Femur (tissue), 1 donor: ENCODE measurements around the gene PODXL.

Experiments
- DNase-seq: peaks from one replicate; pipeline ENCODE4 v3.0.0-alpha.2; 2017

PODXL gene

DNA sequence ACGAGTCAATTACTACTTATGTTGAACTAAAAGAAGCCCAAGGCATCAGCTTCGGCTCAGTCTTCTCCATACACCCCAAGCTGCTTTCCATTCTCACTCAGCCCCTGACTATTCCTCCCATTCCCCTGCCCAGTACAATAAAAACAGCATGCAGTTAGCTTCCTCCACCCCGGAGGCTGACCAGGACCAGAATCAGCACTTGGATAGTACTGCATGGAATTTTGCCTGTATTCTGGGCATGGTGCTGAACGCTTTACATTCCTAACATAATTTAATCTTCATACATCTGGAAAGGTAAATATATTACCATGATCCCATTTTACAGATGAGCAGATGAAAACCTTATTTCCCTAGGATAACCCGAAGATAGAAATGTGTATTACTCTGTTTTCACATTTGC is 7.5 kb upstream of the PODXL start:
- DNase-seq, result no peak

DNA sequence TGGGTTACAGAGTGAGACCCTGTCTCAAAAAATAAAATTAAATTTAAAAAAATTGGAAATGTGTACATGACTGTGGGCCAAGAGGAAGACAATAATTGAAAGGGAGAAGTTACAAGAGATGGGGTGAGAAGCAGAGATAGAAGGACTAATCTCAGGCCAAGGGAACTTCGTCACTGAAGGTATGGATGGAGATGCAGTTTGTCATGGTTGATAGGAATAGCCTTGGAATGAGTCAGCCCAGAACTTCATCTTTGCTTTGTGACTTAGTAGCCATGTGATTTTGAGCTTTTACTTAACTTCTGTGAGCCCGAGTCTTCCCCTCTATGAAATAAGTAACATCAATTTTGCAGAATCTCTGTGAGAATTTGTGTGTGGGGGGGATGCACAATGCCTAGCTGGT is 6.5 kb upstream of the PODXL start:
- no peak for DNase-seq

DNA sequence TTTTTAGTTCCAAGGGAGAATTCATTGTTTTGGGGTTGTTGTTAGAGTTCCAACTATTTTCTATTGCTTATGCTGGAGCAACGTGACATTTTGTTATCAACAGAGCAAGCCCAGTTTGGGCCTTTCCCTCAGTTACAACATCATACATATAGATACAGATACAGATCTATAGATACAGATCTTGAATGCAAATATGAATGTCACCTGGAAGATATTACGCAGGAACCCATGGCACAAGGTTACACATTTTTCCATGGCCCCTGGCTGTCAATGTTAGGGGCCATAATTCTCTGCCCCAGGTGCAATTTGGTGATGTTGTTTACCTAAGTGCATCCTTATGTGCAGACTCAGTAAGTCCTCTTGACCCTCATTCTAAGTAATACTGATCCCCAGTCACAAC is 3.6 kb upstream of the PODXL start:
- DNase-seq, result no peak

DNA sequence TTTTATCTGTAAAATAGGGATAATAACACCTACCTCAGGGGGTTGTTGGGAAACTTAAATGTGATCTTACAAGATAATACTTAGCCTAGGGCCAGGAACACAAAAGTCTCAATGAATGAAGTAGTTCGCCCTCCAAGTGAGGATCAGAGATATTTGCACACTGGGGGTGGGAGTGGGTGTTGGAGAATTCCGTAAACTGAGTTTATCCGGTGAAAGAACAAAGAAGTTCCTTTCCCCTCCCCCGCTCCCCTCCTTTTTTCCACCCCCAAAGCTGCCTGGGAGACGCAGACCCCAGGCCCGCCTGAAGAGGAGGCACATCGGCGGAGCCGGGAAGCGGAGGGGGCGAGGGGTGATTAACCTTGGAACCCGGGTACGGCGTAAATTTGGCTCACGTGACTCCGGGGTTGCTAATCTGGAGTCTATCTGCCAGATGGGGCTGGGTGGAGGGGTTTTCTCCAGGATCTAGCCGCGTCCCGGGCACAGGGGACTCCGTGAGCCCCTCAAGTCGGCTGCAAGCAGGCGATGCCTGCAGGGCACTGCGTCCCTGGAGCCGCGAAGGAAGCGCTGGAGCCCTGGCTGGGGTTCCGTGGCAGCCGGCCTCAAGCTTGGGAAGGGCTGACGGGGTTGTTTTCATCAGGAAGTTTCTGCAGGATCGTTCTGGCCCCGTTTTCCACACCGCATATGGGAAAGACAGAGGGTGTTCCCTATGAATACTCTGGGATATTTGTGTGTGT is 1.4 kb upstream of the PODXL start:
- peak; percentile 59 for DNase-seq

DNA sequence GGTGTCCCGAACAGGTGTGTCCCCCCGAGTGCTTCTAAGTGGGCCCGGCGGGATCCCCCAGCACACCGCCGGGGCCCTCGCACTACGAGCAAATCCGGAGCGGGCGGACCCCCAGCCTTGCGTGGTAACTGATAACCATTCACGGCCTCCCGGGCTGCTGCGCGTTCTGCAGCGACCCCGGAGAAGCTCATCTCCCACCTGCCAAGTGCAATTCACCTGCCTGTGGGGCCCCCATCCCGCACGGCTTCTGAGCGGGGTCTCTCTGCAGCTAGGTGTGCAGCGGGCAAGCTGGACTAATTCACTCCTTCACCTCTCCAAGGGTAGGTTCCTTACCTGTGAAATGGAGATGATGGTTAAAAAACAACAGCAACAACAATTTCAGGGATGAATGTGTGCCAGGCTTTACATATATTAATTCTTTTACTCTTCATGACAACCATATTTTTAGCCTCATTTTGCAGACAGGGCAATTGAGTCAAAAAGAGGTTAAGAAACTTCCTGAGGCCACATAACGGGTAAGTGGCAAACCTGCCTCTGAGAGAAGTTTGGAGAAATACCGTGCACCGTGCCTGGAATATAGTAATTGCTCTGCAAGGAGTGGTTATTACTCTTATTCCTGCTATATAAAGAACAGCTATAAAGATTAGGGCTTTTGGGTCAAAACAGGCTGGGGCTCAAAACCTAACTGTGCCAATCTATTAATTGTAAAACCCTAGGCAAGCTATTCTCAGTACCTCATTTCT is 652 bp upstream of the PODXL start:
- DNase-seq, result no peak

DNA sequence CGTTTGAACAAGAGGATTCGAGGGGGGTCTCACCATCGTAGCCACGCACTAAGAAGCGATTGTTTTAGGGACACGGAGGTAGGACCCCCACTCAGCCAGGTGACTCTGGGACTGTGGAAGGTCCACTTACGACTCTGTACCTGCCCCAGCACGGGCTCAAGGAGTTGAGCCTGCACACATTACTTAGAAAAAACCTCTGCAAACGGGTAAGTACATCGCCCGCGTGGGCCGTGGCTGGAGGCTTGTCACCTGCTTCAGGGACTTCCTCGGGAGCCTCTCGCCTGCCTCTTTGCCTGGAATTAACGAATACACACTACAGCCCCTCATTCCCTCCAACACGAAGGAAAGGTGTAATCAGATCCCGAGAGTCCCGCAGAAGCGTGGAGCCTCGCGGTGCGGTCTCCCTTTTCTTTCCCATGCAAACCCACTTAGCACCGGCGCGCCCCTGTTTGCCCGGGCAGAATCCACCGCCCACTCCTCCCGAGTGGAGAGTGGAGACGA is 826 bp downstream of the PODXL start:
- no peak for DNase-seq

DNA sequence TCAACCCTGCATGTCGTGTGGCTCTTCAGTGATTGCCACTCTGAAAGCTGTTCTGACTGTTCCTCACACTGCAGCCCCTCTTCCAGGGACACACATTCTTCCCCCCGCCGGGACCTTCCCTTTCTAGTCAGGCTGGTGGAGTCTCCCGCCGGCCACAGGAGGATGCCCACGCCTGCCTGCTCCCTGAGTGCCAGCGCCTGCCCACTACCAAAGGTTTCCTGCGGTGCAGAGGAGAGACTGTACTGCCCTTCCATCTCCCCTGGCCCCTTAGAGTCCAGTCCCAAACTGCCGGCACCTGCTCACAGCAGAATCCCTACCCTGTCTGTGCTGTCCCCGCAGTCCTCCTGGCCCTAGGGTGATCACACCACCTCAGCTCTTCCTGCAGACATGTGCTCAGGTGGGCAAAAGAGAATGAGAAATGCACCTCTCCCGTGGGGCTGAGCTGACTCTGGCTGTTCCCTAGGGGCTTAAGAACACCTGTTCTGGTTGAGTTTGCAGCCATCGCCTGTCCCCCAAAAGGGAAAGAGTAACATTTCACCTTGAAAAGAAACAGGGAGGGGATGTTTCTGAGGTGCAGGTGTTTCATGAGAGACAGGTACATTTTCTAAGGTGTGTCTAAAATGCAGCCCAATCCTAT is 1.4 kb downstream of the PODXL start:
- DNase-seq, result no peak

DNA sequence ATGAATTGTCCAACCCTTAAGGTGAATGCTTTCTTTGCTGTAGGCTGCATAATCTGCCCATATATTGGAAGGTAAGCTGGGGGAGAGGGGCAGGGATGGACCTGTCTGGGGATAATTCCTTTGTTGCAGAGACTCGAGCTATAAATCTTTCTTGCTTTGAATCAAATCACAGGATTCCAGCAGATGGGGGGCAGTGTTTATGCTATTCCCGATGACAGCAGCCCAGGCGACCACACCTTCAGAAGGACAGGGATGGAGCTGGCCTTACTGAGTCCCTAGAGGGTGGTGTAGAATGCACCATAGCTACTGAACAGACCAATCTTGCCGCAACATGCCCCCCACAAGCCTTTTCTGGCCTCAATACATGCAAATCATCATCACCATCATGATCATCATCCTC is 2.5 kb downstream of the PODXL start:
- DNase-seq, result no peak

DNA sequence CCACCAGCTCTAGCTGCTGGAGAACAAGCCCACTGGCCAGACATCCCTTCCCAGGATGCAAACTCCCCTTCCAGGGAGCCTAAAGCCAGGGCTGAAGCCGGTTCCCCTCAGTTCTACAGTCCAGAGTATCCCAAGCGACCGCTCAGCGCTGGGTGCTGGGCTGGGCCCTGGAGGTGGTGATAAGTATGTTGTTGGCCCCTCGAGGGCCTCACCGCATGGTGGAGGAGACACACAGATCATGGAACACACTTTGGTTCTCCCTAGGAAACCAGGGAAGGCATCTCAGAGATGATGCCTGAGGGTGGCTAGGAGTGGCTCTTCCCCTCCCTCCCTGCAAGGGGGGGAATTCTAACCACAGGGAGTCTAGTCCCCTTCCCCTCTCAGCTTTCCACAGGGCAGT is 4.4 kb downstream of the PODXL start:
- DNase-seq, result no peak

DNA sequence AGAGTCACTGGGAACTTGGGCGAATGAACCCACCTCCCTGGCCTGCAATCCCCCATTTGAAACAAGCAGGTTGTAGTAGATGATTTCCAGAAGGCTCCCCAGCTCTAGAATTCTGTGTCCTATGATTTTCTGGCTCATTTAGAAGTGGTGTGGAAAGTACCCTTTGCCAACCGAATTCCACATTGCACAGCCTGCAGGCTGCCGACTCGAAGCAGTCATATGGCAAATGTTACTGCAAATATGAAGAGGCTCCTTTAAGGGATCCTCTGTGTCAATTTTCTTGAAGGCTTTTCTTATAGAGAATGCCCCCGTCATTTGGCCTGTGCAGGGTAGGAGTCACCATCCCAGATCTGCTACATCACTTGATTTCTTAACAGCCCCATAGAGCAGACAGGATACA is 5.6 kb downstream of the PODXL start:
- DNase-seq, result no peak

DNA sequence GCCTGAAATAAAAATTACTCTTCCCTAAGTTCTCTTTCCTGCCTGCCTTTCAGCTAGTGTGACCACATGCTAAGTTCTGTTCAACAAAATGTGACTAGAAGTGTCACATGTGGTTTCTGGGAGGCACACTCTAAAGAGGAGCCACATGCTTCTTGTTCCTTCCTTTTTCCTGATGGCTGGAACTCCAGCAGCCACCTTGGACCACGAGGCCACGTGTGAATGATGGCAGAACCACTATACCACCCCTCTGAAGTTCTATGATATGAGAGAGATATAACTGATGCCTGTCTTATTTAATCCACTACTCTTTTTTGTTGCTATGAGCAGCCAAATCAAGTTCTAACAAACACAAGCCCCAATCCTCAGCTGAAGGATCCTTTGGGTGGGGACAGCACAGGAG is 8.1 kb downstream of the PODXL start:
- no peak for DNase-seq

DNA sequence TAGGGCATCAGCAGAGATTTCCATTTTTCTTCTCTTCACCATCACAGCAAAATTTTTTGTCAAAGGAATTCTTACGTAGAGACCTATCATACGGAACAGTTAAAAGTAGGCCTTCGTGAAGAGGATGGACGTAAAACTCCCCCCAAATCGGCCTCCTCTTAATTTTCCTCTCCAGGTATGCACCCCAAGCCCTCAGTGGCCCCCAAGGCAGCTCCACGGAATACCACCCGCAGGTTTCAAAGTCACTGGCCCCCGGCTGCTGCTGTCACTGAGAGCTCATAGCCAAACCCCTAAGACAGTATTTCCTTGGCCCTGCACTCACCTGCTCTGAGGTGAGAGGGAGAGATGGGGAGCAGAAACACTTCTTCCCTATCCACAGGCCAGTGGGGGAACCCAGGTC is 8.8 kb downstream of the PODXL start:
- DNase-seq, result no peak

DNA sequence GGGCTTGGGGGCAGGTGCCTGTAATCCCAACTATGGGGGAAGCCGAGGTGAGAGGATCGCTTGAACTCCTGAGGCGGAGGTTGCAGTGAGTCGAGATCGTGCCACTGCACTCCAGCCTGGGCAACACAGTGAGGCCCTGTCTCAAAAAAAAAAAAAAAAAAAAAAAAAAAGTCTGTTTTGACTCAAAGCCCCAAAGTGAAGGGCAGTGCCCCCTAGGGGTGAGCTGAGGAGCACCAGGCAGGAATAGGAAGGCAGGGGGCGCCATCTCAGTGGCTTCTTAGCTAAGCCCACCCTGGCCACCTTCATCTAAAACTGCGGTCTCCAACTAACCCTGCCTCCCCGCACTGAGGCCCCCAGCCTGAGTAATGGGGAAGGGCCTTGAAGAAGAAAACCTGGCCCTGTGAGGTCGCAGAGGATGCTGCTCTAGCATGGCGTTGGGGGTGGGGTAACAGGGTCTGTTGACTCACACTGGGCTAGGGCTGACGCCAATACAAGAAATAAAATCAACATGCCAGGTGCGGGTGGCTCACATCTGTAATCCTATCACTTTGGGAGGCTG is 9.8 kb downstream of the PODXL start:
- no peak for DNase-seq

DNA sequence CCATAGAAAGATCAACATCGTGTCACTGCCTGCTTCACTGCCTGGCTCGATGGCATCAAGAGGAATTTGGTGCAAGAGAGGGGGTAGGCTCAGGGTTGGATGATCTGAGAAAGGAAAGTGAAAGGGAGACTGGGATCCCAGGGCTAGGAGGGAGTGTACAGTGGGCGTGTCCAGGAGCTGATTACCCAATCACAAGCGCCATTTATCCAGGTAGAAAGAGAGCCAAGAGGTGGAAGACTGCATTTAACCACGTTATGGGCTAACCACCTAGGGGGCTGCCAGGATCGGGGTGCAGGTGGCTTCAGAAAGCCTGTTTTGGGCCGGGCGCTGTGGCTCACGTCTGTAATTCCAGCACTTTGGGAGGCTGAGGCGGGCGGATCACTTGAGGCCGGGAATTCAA is 10.3 kb downstream of the PODXL start:
- no peak for DNase-seq

DNA sequence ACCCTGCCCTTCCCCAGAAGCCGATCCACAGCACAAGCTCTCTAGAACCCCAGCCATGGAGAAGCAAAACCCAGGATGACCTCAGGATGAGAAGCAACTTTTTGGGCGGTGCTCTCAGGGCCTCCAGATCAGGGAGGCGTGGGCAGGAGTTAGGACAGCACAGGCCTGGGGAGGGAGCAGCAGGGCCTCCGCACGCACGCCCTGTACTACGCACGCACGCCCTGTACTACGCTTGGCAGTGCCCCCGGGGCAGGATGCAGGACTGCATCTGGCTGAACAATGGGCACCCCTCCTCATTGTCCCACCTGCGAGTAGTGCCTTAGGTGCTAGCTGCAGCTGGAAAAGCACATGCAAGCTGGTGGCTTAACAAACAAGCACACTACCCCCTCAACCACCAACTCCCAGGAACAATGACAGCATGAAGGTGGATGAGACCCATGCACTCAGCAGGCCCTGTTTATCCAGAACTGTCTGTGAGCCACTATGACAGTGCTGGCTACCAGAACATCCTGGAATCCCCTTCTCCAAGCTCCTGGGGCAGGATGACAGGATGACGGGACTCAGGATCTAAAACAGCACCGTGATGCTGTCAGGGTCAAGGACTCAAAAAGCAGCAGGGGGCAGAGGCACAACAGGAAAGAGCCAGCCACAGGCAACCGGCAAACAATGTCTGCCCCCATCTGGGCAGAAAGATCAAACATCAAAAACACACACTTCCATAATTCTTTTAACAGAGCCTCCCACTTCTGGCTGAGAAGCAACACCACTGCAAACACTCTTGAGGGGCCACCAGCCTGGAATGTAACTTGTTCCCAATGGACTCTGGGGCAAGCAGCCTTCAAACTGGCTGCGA is 11.8 kb downstream of the PODXL start:
- DNase-seq, result no peak

DNA sequence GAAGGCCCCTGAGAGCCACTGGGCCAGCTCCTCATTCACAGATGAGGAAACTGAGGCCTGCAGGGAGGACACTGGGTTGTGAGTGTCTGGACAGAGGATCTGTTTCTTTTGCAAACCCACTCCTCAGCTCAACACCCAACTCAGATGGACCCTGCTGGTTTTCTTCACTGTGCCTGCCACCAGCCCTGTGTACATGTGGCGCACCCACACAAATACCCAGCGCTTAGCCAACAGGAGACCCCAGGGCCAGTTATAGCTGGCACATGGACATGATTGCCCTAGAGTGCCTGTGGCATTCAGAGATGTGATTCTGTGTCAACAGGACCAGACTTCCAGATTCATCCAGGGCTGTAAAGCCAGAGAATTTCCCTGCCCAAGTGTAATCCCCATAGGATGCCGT is 12.4 kb downstream of the PODXL start:
- no peak for DNase-seq

DNA sequence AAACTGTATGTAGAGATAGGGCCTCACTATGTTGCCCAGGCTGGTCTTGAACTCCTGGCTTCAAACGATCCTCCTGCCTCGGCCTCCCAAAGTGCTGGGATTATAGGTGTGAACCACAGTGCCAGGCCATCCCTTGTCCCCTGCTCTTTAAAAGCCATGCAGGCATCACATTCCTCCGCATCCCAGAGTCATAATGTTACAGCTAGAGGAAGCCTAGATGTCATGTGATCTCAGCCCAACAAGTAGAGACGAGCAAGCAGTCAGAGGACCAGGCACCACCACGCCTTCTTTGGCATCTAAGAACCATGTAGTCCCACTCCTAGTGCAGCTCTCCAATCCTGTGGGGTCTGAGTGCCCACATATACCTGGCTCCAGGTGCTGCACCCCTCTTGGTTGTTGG is 13.1 kb downstream of the PODXL start:
- no peak for DNase-seq

DNA sequence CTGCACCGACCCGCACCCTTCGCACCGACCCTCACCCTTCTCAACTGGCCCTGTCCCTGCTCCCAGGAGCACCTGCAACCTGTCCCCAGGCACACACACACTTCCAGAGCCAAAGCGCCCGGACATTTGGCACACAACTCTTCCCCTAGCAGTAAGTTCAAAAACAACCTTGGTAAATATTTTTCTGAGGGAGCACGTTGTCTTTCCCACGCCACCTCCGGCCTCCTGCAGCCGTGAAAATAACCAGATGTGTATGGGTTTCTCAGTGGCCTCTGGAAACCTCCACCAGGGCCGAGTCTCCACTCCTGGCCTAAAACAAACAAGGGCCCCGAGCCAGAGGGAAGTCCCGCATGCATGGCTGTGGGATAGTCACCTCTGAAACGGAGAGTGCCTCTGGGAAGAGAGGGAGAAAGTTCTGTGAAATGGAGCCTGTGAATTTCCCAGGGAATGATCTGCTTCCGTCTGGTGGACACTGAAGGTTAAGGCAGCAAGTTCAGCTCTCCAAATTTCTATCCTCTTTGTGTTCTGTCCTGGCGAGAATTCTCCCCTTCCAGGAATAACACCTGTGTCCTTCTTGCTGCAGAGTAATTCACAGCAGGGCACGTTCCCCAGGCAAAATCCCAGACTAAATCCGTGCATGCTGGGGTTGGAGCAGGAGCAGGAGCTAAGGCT is 15.8 kb downstream of the PODXL start:
- DNase-seq, result no peak

DNA sequence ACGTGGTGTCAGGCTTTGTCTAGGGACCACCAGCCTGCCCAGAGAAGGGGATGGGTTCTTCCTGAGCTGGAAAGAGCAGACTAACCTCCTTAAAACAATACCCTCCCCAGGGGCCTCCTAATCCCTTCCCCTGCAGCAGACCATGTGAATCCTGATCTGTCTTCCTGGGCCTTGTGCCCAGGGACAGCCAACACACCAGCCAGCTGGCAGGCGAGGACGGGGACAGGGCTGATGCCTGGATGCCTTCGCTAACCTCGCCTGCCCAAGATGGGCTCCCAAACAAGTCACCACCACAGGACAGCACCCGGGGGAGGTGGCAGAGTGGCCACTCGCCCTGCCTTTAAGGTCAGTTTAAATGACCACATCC is 17.6 kb downstream of the PODXL start:
- DNase-seq, result peak; percentile 53

DNA sequence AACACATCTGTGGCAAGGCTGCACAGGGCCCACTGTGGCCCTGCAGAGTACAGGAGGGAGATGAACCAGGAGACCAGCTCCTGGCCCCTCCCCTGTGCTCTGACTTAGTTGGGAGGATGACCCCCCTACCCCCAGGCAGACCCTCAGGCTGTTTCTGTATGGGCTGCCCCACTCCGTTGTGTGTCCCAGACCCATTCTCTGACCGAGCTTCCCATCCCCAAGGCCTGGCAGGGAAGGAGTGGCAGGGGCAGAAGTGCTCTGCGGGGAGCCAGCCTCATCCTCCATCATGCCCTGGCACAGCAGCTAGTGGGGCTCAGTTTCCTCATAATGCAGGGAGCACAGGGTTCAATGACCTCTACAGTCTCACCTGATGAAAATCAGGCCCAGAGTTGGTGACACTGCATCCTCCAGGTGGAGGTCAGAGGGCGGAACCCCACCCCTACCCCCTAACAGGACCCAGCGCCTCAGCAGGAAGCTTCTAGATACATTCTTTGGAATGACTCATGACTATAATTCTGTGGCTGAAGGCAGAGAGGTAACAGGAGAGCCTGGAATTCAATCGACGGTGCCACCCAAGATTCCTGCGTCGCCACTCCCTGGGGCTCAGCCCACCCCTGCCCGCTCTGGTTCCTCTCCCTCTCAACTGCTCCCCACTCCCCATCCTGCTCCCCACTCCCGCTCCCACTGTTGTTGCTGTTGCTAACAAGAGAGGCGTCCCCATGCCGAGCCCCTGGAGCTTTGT is 18.2 kb downstream of the PODXL start:
- no peak for DNase-seq

DNA sequence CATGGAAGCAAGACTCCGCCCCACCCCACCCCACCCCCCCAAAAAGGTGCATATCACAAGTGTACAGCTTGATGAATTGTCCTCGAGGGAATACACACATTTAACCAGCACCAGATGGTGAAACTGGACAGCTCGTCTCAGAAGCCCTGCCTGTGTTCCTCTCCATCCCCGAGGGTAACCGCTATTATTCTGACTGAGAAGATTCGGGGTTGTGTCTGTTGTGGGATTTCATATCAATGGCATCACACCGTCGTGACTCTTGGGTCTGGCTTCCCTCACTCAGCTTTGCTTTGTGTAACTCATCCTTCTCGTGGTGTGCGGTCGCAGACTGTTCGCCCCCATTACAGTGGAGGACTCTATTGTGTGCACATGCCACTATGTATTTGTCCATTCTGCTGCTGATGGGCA is 18.9 kb downstream of the PODXL start:
- no peak for DNase-seq
